ENCODE data around the gene SURF1.
A peak's percentile ranks its signal among the peaks of the same experiment; 100 is the strongest.

SURF1 gene

DNA sequence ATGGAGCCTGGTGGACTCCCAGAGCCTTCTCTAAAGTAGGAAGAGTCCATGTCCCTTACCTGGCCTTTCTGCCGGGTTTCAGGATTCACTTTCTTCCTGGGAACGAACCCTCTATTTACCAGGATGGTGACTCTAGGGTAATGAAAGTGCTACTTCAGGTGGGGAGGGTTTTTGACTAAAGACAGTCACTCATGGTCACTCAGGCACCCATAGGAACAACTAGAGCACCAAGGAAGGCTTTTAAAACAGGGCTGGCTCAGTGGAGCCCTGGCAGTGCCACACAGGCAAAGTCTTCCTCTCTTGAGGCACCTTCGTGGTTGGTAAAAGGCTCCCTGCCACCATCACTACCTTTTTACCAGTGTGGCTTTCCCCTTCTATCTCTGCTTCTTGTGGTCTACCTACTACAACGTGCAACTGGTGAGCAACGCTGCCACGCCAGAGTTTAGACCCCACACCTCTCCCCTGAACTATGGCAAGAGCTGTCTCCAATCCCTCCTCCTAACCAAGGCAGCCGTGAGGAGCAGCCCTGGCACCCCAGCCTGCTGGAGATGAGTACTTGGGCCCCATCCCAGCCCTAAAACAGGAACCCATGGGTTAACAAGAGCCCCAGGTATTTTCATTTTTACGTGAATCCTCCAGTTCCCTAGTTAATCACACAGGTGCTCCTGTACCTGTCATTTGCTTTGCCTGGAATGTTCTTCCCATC, 3.5 kb downstream of the SURF1 start:
- Histone ChIP-seq H3K27ac (replicated peaks) (0 out of 2 replicates have a peak overlapping the region, but pooled peaks have one; percentile 2), H3K4me3 (replicated peaks; ENCODE audit: insufficient read depth, low read length) (no peak overlapping the region), H3K27me3 (ENCODE audit: insufficient read depth, poor library complexity, severe bottlenecking) (no peaks in the 10 kb centered on the region)
- DNase-seq (ENCODE audit: low read depth in 1 of 2, low spot score in 1 of 2) = no peak
- TF ChIP-seq GABPA (IDR thresholded peaks at IDR 0.05; ENCODE audit: low read depth) (no peak), REST (IDR thresholded peaks at IDR 0.05; ENCODE audit: insufficient replicate concordance, low read depth) (no peak), POLR2AphosphoS5 (IDR thresholded peaks at IDR 0.05; ENCODE audit: low read depth) (no peak), SPI1 (IDR thresholded peaks at IDR 0.05; ENCODE audit: borderline replicate concordance, low read depth) (no peak)
- TF ChIP-seq, protein P1, sequence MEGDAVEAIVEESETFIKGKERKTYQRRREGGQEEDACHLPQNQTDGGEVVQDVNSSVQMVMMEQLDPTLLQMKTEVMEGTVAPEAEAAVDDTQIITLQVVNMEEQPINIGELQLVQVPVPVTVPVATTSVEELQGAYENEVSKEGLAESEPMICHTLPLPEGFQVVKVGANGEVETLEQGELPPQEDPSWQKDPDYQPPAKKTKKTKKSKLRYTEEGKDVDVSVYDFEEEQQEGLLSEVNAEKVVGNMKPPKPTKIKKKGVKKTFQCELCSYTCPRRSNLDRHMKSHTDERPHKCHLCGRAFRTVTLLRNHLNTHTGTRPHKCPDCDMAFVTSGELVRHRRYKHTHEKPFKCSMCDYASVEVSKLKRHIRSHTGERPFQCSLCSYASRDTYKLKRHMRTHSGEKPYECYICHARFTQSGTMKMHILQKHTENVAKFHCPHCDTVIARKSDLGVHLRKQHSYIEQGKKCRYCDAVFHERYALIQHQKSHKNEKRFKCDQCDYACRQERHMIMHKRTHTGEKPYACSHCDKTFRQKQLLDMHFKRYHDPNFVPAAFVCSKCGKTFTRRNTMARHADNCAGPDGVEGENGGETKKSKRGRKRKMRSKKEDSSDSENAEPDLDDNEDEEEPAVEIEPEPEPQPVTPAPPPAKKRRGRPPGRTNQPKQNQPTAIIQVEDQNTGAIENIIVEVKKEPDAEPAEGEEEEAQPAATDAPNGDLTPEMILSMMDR (IDR thresholded peaks at IDR 0.05; ENCODE audit: insufficient read depth, low read length) = no peak

DNA sequence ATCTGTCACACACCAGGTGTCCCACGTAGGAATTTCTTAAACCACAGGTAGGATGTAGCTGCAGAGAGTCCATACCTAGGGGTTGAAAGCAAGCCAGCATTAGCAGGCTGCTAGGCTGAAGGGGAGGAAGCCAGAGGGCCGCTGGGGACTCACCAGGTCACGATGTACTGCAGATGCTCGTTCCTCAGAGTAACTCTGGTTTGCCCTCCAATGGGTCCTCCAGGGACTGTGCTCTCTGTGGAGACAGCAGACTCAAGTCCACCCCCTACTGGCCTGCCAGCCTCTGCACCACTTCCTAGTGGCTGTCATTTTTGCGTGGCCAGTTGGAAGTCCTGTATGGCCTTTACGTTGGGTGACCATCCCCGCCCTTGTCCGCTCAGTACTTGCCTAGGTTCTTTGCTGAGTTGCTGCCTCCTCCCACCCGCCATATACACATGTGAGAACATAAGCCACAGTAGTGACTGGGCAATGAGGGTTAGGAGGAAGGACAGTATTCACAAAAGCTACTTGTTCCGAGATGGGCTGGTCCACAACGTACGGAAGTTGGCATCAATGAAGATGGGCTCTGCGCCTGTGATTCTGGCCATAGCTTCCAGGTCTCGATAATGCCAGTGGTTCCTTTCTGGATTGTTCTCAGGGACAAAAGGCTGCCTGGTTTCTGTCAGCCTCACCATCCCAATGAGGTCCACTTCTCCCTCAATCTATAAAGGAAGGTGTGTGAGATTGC, 4.2 kb downstream of the SURF1 start:
- H3K27ac ChIP-seq (replicated peaks) = no peak overlapping the region
- peak in 1 of 2 experiments; percentile 83 for DNase-seq (ENCODE audit: low read depth in 1 of 2, low spot score in 1 of 2)

DNA sequence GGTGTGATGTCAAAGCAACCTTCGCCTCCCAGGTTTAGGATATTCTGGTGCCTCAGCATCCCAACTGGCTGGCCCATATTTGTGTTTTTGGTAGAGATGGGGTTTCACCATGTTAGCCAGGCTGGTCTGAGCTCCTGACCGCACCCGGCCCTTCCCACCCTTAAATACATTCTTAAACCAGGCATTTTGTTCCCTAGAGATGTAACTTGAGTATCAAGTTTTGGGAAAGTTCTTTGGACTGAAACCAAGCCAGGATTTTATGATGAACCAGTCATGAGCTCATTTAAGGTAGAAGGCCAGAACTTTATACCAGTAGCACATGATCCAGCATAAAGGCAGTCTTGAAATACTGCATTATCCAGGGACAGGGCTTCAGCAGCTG, 4.8 kb downstream of the SURF1 start:
- TF ChIP-seq POLR2AphosphoS5 (IDR thresholded peaks at IDR 0.05; ENCODE audit: low read depth) = no peak
- no peak for TF ChIP-seq GABPA (IDR thresholded peaks at IDR 0.05; ENCODE audit: low read depth)
- no peak for TF ChIP-seq SPI1 (IDR thresholded peaks at IDR 0.05; ENCODE audit: borderline replicate concordance, low read depth)
- no peak for TF ChIP-seq REST (IDR thresholded peaks at IDR 0.05; ENCODE audit: insufficient replicate concordance, low read depth)
- TF ChIP-seq, protein P1 (IDR thresholded peaks at IDR 0.05; ENCODE audit: insufficient read depth, low read length) = no peak
- Histone ChIP-seq H3K27ac (replicated peaks) (no peak overlapping the region), H3K4me3 (replicated peaks; ENCODE audit: insufficient read depth, low read length) (no peak overlapping the region), H3K27me3 (ENCODE audit: insufficient read depth, poor library complexity, severe bottlenecking) (no peaks in the 10 kb centered on the region)
- DNase-seq (ENCODE audit: low read depth in 1 of 2, low spot score in 1 of 2) = no peak

More for the DNA sequence above, 4.2 kb downstream of the SURF1 start:
- no peak for TF ChIP-seq SPI1 (IDR thresholded peaks at IDR 0.05; ENCODE audit: borderline replicate concordance, low read depth)
- TF ChIP-seq POLR2AphosphoS5 (IDR thresholded peaks at IDR 0.05; ENCODE audit: low read depth) = peak; percentile 88
- TF ChIP-seq, protein P1 (IDR thresholded peaks at IDR 0.05; ENCODE audit: insufficient read depth, low read length) = peak; percentile 88
- Histone ChIP-seq H3K27me3 (ENCODE audit: insufficient read depth, poor library complexity, severe bottlenecking) (no peaks in the 10 kb centered on the region), H3K4me3 (replicated peaks; ENCODE audit: insufficient read depth, low read length) (no peak overlapping the region)

Data from HL-60 (cell line).